Parathyroid adenoma (tissue), 2 donors: Measurements from ENCODE around the gene MSI2.

Source experiments
- H2AFZ ChIP-seq: fragments of 300-600 bp; sonication (generic); one replicate; pipeline ENCODE4 v1.7.0; 2017; ENCODE audit warnings: antibody characterized with exemption, mild to moderate bottlenecking
- H3K27ac ChIP-seq: fragments of 300-600 bp; sonication (generic); one replicate; pipeline ENCODE4 v1.7.0; 2017
- H3K27me3 ChIP-seq: fragments of 300-600 bp; sonication (generic); one replicate; pipeline ENCODE4 v1.7.0; 2017; ENCODE audit warnings: low read length; ENCODE audit not compliant: control insufficient read depth, insufficient read depth
- H3K36me3 ChIP-seq: fragments of 300-600 bp; sonication (generic); one replicate; pipeline ENCODE4 v1.7.0; 2017; ENCODE audit warnings: low read length; ENCODE audit not compliant: control insufficient read depth, insufficient read depth
- H3K4me1 ChIP-seq: fragments of 300-600 bp; sonication (generic); one replicate; pipeline ENCODE4 v1.7.0; 2017; ENCODE audit warnings: control low read depth
- H3K4me2 ChIP-seq: fragments of 300-600 bp; sonication (generic); one replicate; pipeline ENCODE4 v1.7.0; 2017; ENCODE audit warnings: low read length
- H3K4me3 ChIP-seq: fragments of 300-600 bp; sonication (generic); one replicate; pipeline ENCODE4 v1.7.0; 2017; ENCODE audit warnings: low read depth, low read length
- H3K79me2 ChIP-seq: fragments of 300-600 bp; sonication (generic); one replicate; pipeline ENCODE4 v1.7.0; 2017; ENCODE audit warnings: control low read depth
- H3K9ac ChIP-seq: fragments of 300-600 bp; sonication (generic); one replicate; pipeline ENCODE4 v1.7.0; 2017; ENCODE audit warnings: mild to moderate bottlenecking
- H3K9me3 ChIP-seq: fragments of 300-600 bp; sonication (generic); one replicate; pipeline ENCODE4 v1.7.0; 2017; ENCODE audit warnings: low read length; ENCODE audit not compliant: control insufficient read depth
- CTCF ChIP-seq: fragments of 300-600 bp; sonication (generic); IDR thresholded peaks from one replicate; pipeline ENCODE4 v1.7.0; 2017; ENCODE audit warnings: antibody characterized with exemption, mild to moderate bottlenecking
- donor health status: primary hyperparathyroidism.

The MSI2 gene

GRCh38 chr17:57255776-57256681, at the start of gene MSI2:
MSI2 (plus strand) TSS chr17:57256523; CDS start chr17:57256743, 220 bp downstream.
- TF ChIP-seq CTCF, result peak; percentile 23
- Histone ChIP-seq H3K9ac (peak within 1 kb of the TSS; percentile 82), H3K79me2 (peaks cover 27% of the 10 kb centered on the region), H3K27me3 (no peaks in the 10 kb centered on the region), H3K4me2 (peak within 1 kb of the TSS; percentile 94), H3K36me3 (no peaks in the 10 kb centered on the region), H3K27ac (peak within 1 kb of the TSS; percentile 96), H2AFZ (peak within 1 kb of the TSS; percentile 98), H3K4me1 (peaks cover 5% of the 10 kb centered on the region), H3K9me3 (no peaks in the 10 kb centered on the region), H3K4me3 (peak within 1 kb of the TSS; percentile 73)

- Histone ChIP-seq H3K9me3 (no peaks in the 10 kb centered on the region), H3K9ac (no peak overlapping the region), H2AFZ (peak overlapping the region; percentile 63), H3K27me3 (no peaks in the 10 kb centered on the region), H3K4me3 (no peak overlapping the region), H3K4me1 (peaks cover 38% of the 10 kb centered on the region), H3K36me3 (no peaks in the 10 kb centered on the region), H3K4me2 (no peak overlapping the region), H3K27ac (peak overlapping the region; percentile 68), H3K79me2 (no peaks in the 10 kb centered on the region)
- TF ChIP-seq CTCF, result no peak
These were observed 49.4 kb upstream of the MSI2 start for GRCh38 chr17:57206928-57207327.

GRCh38 chr17:57207396-57207795, 48.9 kb upstream of the MSI2 start:
- H2AFZ ChIP-seq, result no peak overlapping the region
- no peak overlapping the region for H3K4me2 ChIP-seq
- H3K27ac ChIP-seq, result peak overlapping the region; percentile 68
- H3K9ac ChIP-seq, result no peak overlapping the region
- no peak for TF ChIP-seq CTCF
- no peak overlapping the region for H3K4me3 ChIP-seq
- H3K79me2 ChIP-seq, result no peaks in the 10 kb centered on the region
- H3K4me1 ChIP-seq, result peaks cover 42% of the 10 kb centered on the region
- no peaks in the 10 kb centered on the region for H3K36me3 ChIP-seq
- H3K9me3 ChIP-seq, result no peaks in the 10 kb centered on the region
- H3K27me3 ChIP-seq, result no peaks in the 10 kb centered on the region

GRCh38 chr17:57210224-57210553, 46.1 kb upstream of the MSI2 start:
- no peak overlapping the region for H3K4me2 ChIP-seq
- peaks cover 57% of the 10 kb centered on the region for H3K4me1 ChIP-seq
- H3K79me2 ChIP-seq, result no peaks in the 10 kb centered on the region
- no peak overlapping the region for H3K4me3 ChIP-seq
- H3K9ac ChIP-seq, result no peak overlapping the region
- no peak overlapping the region for H2AFZ ChIP-seq
- no peaks in the 10 kb centered on the region for H3K9me3 ChIP-seq
- TF ChIP-seq CTCF, result no peak
- H3K27ac ChIP-seq, result no peak overlapping the region
- H3K36me3 ChIP-seq, result no peaks in the 10 kb centered on the region
- no peaks in the 10 kb centered on the region for H3K27me3 ChIP-seq
